GM12878 (cell line): ENCODE results near the gene FETUB. TPM values are rescaled to one million over a fixed set of nuclear protein-coding genes. Genes with fewer than 3 reads are reported as not detected.

Experiments used
- ATAC-seq: fragments of 200-7000 bp; cut with Tn5 transposase; 3 replicates; pipeline ENCODE4 v1.9.1; 2020; ENCODE audit warnings: mild to moderate bottlenecking, moderate library complexity
- BruUV-seq: library from RNA; stranded (reverse); fragments of 400-500 nt; replicated peaks from 2 replicates; lab custom pipeline; 2021; lab: Mats Ljungman, UMichigan
- CTCF ChIA-PET: fragments of 300-600 bp; sonication (Branson Sonifier 250); formaldehyde crosslinking; extraction: SDS; loops from one replicate; lab custom pipeline; 2021; ENCODE audit warnings: inconsistent platforms; lab: Yijun Ruan, JAX
- POLR2A ChIA-PET: fragments of 350-600 bp; formaldehyde crosslinking; extraction: SDS; loops from one replicate; lab custom pipeline; 2021; ENCODE audit warnings: inconsistent platforms; lab: Charles Lee
- RAD21 ChIA-PET: fragments of 300-600 bp; sonication (Branson Sonifier 250); formaldehyde crosslinking; loops from one replicate; lab custom pipeline; 2023; ENCODE audit warnings: antibody characterized with exemption; ENCODE audit not compliant: unreplicated experiment; lab: Charles Lee
- SMC1A ChIA-PET: fragments of 300-600 bp; sonication (Branson Sonifier 250); formaldehyde crosslinking; loops from one replicate; lab custom pipeline; 2023; ENCODE audit not compliant: unreplicated experiment, uncharacterized antibody; lab: Charles Lee
- DNase-seq: peaks from one replicate; pipeline ENCODE4 v3.0.0-alpha.2; 2011; ENCODE audit warnings: low read depth, low spot score
- FAIRE-seq: peaks from 3 replicates; lab custom pipeline; 2011; peaks lifted over from hg19 to GRCh38; lab: Jason Lieb, UNC
- H2AFZ ChIP-seq: 2 replicates; pipeline ENCODE4 v1.6.0; 2011; ENCODE audit warnings: low read depth, low read length, control low read depth; ENCODE audit not compliant: control insufficient read depth
- H3K27ac ChIP-seq: 2 replicates; pipeline ENCODE4 v1.5.1; 2011; ENCODE audit warnings: control low read depth; ENCODE audit not compliant: control insufficient read depth, insufficient read depth
- H3K27me3 ChIP-seq, 2 experiments: replicated peaks in 1 of 2; 2 replicates each; pipeline versions ENCODE4 v1.6.0 to v1.6.1; 2011; ENCODE audit warnings: low read length in 1 of 2; ENCODE audit not compliant: control insufficient read depth in 2 of 2, insufficient read depth in 2 of 2
- H3K36me3 ChIP-seq, 2 experiments: 2 replicates each; pipeline ENCODE4 v1.5.1; 2011; ENCODE audit warnings: low read length in 1 of 2; ENCODE audit not compliant: control insufficient read depth in 2 of 2, insufficient read depth in 2 of 2
- H3K4me1 ChIP-seq: 2 replicates; pipeline ENCODE4 v1.6.1; 2011; ENCODE audit warnings: mild to moderate bottlenecking, low read length, moderate library complexity, mixed read lengths; ENCODE audit not compliant: control insufficient read depth, insufficient read depth
- H3K4me2 ChIP-seq: 2 replicates; pipeline ENCODE4 v1.6.0; 2011; ENCODE audit warnings: control low read depth; ENCODE audit not compliant: control insufficient read depth, insufficient read depth
- H3K4me3 ChIP-seq: fragments of 200-600 bp; sonication (generic); 2 replicates; pipeline ENCODE4 v1.5.1; 2016
- H3K79me2 ChIP-seq: 2 replicates; pipeline ENCODE4 v1.6.0; 2011; ENCODE audit warnings: low read length; ENCODE audit not compliant: control insufficient read depth, insufficient read depth
- H3K9ac ChIP-seq: 2 replicates; pipeline ENCODE4 v1.8.0; 2011; ENCODE audit warnings: low read length, control low read depth, mixed read lengths; ENCODE audit not compliant: control insufficient read depth, insufficient read depth
- H3K9me3 ChIP-seq: replicated peaks from 3 replicates; pipeline ENCODE4 v1.5.1; 2011; ENCODE audit warnings: mild to moderate bottlenecking, low read length; ENCODE audit not compliant: control insufficient read depth, insufficient read depth
- H4K20me1 ChIP-seq: 2 replicates; pipeline ENCODE4 v1.6.0; 2011; ENCODE audit not compliant: control insufficient read depth, insufficient read depth
- ATF2 ChIP-seq: IDR thresholded peaks from 2 replicates; pipeline ENCODE4 v1.6.1; 2012; ENCODE audit warnings: low read length, inconsistent platforms
- CHD4 ChIP-seq: fragments of 200-600 bp; sonication (generic); IDR thresholded peaks from 2 replicates; pipeline ENCODE4 v1.6.1; 2016; ENCODE audit warnings: mild to moderate bottlenecking
- CTCF ChIP-seq, 3 experiments: IDR thresholded peaks in 2 of 3; conservative IDR thresholded peaks in 1 of 3; 2 replicates each; pipeline ENCODE4 v1.5.1; 2011; ENCODE audit warnings: low read depth in 3 of 3, low read length in 3 of 3, mild to moderate bottlenecking in 3 of 3, control low read depth in 2 of 3, moderate library complexity in 2 of 3, inconsistent platforms in 1 of 3, mixed read lengths in 1 of 3; ENCODE audit not compliant: control insufficient read depth in 2 of 3, insufficient read depth in 1 of 3; ENCODE audit errors: extremely low read depth in 1 of 3
- ETV6 ChIP-seq, 2 experiments: fragments of 450-650 bp in 1 of 2; IDR thresholded peaks in 1 of 2; conservative IDR thresholded peaks in 1 of 2; 2 replicates each; pipeline ENCODE4 v1.6.1; 2014; ENCODE audit warnings: antibody characterized with exemption in 1 of 2, borderline replicate concordance in 1 of 2, low read depth in 1 of 2, mild to moderate bottlenecking in 1 of 2, moderate library complexity in 1 of 2
- HCFC1 ChIP-seq: fragments of 150-350 bp; IDR thresholded peaks from 2 replicates; pipeline ENCODE4 v1.6.1; 2014; ENCODE audit warnings: low read length
- MEF2A ChIP-seq: IDR thresholded peaks from 2 replicates; pipeline ENCODE4 v1.6.1; 2011; ENCODE audit warnings: low read depth, mild to moderate bottlenecking, low read length, moderate library complexity; ENCODE audit not compliant: insufficient read depth
- POU2F2 ChIP-seq: IDR thresholded peaks from 3 replicates; pipeline ENCODE4 v1.6.1; 2011; ENCODE audit warnings: low read depth, mild to moderate bottlenecking, low read length, borderline replicate concordance
- SREBF1 ChIP-seq: IDR thresholded peaks from 2 replicates; pipeline ENCODE4 v1.6.1; 2012; ENCODE audit warnings: mild to moderate bottlenecking, low read length
- ZBED1 ChIP-seq: IDR thresholded peaks from 2 replicates; pipeline ENCODE4 v1.6.1; 2016; ENCODE audit warnings: borderline replicate concordance
- ZBTB11 ChIP-seq: fragments of 450-650 bp; formaldehyde crosslinking; IDR thresholded peaks from 2 replicates; pipeline ENCODE4 v1.5.0; 2022; ENCODE audit warnings: mild to moderate bottlenecking, missing genetic modification characterization
- ZSCAN29 ChIP-seq: fragments of 450-650 bp; IDR thresholded peaks from 2 replicates; pipeline ENCODE4 v1.6.1; 2017; ENCODE audit warnings: mild to moderate bottlenecking, moderate library complexity
- WGBS: methylation state at CpG from one replicate; pipeline ENCODE4 v1.1.6; 2016; ENCODE audit warnings: low lambda C conversion rate; ENCODE audit not compliant: insufficient replicate concordance, insufficient coverage; ENCODE audit errors: missing lambda C conversion rate; 5-methylcytosine and 5-hydroxymethylcytosine counted together
- in situ Hi-C: fragments of 300-500 bp; cut with MboI; formaldehyde crosslinking; loops from 9 replicates; pipeline ENCODE4 v1.14.3; 2018; ENCODE audit warnings: mixed read lengths
- intact Hi-C: fragments of 100-400 bp; cut with micrococcal nuclease; formaldehyde crosslinking; loops from one replicate; pipeline ENCODE4 v1.14.2; 2022; ENCODE audit not compliant: unreplicated experiment
- polyA plus RNA-seq, 11 experiments: library from polyadenylated mRNA; depleted of rRNA in 4 of 11; unstranded in 6 of 11; stranded (reverse) in 5 of 11; fragments of >200 nt; fragmentation: Nextera tagmentation in 4 of 11; fragmentation: Illumina TruSeq in 1 of 11; extraction: Ambion mirVana in 4 of 11; extraction: Trizol in 1 of 11; gene quantifications; 1 replicate in 1 of 11; 2 replicates in 10 of 11; pipeline versions ENCODE4 v1.2.1 to v1.2.3, GENCODE V29; 2011 to 2016; ENCODE audit warnings: inconsistent platforms in 2 of 11, missing spikeins in 2 of 11, low read depth in 1 of 11
- total RNA-seq, 4 experiments: library from RNA; depleted of rRNA in 3 of 4; stranded (reverse); fragments of >200 nt in 3 of 4; fragmentation: Illumina TruSeq in 1 of 4; extraction: Trizol in 1 of 4; gene quantifications; 2 replicates each; pipeline versions ENCODE4 v1.2.1 to v1.2.3, GENCODE V29; 2013 to 2021
- TF ChIP-seq, protein P1 (sequence below): fragments of 150-350 bp; IDR thresholded peaks from 2 replicates; pipeline ENCODE4 v1.6.1; 2014; ENCODE audit warnings: mild to moderate bottlenecking, low read depth, low read length

FETUB gene
- total and polyA plus RNA-seq, 10 of the 15 experiments (the other 5 are each of a cell fraction or from before 2014, with no cell fraction given), result not detected

DNA sequence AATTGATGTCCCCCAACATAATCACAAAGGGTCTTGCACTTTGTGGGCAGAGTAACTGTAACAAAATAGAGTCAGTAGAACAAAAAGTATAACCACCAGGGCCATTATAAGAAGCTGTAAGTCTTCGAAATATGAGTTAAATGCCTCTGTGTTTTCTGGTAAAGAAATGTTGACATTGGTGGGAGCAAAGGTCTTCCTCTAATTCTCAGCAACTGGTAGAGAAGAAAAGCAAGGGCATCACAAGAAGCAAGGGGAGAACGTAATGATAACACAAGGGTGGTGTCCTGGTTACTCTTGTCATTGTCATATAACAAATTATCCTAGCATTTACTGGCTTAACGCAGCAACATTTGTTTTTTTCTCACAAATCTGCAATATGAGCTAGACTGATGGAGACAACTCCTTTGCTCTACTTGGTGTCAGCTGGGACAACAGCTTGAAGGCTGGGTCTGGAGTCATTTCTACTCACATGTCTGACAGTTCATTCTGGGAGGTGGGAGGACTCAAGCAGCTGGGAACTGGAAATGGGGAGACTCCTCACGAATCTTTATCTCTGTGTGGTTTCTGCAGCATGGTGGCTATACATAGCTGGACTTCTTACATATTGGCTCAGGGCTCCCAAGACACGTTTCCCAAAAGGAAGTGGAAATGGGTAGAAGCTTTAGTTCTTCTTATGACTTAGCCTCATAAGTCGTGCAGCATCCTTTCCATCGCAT is 49.5 kb upstream of the FETUB start:
- no peak for TF ChIP-seq ZSCAN29
- TF ChIP-seq ZBTB11, result no peak
- no peak for TF ChIP-seq CTCF (IDR thresholded peaks at IDR 0.05 in 2 of 3, conservative IDR thresholded peaks at IDR 0.05 in 1 of 3; ENCODE audit: control insufficient read depth in 2 of 3, extremely low read depth in 1 of 3, insufficient read depth in 1 of 3, low read depth in 3 of 3, low read length in 3 of 3)
- no peak for TF ChIP-seq CHD4
- no peak for TF ChIP-seq HCFC1
- no peak for TF ChIP-seq ETV6 (conservative IDR thresholded peaks at IDR 0.05 in 1 of 2, IDR thresholded peaks at IDR 0.05 in 1 of 2; ENCODE audit: borderline replicate concordance in 1 of 2, low read depth in 1 of 2)
- TF ChIP-seq ZBED1, result no peak
- TF ChIP-seq SREBF1, result no peak
- TF ChIP-seq POU2F2, result no peak
- TF ChIP-seq ATF2, result no peak
- TF ChIP-seq, protein P1, sequence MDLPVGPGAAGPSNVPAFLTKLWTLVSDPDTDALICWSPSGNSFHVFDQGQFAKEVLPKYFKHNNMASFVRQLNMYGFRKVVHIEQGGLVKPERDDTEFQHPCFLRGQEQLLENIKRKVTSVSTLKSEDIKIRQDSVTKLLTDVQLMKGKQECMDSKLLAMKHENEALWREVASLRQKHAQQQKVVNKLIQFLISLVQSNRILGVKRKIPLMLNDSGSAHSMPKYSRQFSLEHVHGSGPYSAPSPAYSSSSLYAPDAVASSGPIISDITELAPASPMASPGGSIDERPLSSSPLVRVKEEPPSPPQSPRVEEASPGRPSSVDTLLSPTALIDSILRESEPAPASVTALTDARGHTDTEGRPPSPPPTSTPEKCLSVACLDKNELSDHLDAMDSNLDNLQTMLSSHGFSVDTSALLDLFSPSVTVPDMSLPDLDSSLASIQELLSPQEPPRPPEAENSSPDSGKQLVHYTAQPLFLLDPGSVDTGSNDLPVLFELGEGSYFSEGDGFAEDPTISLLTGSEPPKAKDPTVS, result no peak
- no peak for TF ChIP-seq MEF2A
- in situ Hi-C loops, result no loop called here
- Histone ChIP-seq H3K9ac (no peak overlapping the region), H3K27ac (no peak overlapping the region), H3K27me3 (peaks cover 0 to 2% of the 10 kb centered on the region in 2 experiments; a peak in 1 of 4 replicates), H3K9me3 (no peaks in the 10 kb centered on the region), H3K36me3 (peaks cover 0 to 3% of the 10 kb centered on the region in 2 experiments; a peak in 1 of 4 replicates), H3K79me2 (no peaks in the 10 kb centered on the region), H3K4me2 (no peak overlapping the region), H3K4me3 (no peak overlapping the region), H4K20me1 (no peaks in the 10 kb centered on the region), H2AFZ (no peak overlapping the region), H3K4me1 (no peaks in the 10 kb centered on the region)
- POLR2A ChIA-PET, result no interaction called here
- BruUV-seq, result no TSS peak
- ATAC-seq (no peak), DNase-seq (no peak), FAIRE-seq (no peak)
- intact Hi-C loops, result no loop called here
- SMC1A ChIA-PET, result interaction anchor here (0.9 to 1.9 kb wide), 3 partner anchors 23 to 50 kb away, joined by 3 to 6 read pairs (median 3); no protein-coding TSS in a partner anchor
- WGBS, result 66% methylated on average over 7 of the region's 7 CpGs
- RAD21 ChIA-PET, result no interaction called here
- CTCF ChIA-PET, result interaction anchor here (1.2 to 2.7 kb wide), 3 partner anchors 24 to 231 kb away, joined by 5 to 12 read pairs (median 7); no protein-coding TSS in a partner anchor
